Measurements from ENCODE around the gene LIMCH1.

The LIMCH1 gene

DNA sequence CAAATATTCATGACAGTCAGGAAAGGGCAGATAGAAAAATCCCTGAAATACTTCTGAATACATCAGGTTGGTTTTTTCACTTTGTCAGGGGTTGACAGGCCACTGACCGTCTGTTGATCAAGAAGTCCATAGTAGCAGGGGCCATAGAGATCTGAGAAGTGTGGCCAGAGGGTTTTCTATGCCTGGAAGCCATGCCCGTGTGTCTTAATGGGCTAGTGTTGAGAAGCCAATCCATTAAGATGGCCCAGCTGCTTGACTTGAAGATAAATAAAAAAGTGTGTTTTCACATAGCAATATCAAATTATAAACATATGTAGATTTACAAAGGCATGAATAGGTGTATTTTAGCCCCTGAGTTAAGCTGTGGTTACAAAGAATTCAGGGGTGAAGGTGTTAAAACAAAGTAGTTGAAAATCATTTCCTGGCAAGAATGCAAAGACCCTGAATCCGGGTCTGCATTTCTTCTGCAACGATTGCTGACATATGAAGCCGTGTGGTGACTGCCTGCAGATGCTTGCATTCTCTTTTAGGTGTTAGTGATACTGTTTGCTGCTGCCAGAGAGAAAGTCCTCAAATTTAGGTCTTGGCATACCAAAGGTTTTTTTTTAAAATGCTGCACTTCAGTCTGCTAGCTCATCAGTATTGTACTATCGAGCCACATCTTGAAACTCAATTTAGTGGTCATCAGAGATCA is 9.3 kb upstream of the LIMCH1 start:
- no peak for DNase-seq (ENCODE audit: low read depth in 2 of 2)

DNA sequence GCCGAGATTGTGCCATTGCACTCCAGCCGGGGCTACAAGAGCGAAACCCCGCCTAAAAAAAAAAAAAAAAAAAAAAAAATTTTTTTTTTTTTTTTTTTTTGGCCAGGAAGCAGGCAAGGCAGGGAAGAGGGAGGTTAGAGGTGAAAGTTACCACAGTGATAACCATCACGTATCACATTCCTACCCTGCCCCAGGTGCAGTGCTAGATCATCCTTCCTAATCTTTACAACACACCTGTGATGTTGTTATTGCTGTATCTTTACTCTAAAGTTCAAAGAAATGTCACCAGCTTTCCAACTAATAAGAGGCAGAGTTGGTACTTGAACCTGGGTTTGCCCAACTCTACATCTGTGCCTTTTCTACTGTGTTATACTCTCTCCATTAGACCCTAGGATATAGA is 7.2 kb upstream of the LIMCH1 start:
- DNase-seq (ENCODE audit: low read depth in 2 of 2), result no peak

DNA sequence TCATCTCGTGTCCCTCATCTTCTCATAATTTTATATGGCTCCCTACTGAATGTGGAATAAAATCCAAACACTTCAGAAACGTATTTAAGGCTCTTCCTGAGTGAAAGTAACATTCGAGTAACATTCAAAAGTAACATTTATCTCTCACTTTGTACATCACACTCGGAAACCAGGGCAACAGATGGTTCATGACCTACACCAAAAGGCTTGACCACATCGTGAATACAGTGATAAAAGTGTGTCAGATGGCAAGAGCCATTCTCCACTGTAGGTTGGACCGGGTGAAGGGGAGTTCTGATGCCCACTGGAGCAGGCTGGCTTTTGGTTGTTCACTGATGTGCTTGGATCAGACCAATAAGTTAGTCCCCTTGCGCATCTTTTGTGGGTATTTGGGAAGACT is 5.6 kb upstream of the LIMCH1 start:
- DNase-seq (ENCODE audit: low read depth in 2 of 2), result no peak

DNA sequence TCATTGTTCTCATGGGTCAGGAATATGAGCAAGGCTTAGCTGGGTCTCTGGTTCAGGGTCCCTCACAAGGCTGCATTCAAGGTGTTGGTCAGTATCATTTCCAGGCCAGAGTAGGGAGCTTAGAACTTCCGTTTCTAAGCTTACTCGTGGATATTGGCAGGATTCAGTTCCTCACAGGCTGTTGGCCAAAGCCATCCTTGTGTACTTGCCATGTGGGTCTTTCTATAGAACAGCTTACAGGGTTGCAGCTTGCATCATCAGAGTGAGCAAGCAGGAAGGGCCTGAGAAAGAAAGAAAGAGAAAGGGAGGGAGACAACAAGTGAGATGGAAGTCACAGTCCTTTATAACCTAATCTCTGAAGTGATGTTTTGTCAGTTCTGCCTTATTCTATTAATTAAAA is 5.1 kb upstream of the LIMCH1 start:
- no peak for DNase-seq (ENCODE audit: low read depth in 2 of 2)

DNA sequence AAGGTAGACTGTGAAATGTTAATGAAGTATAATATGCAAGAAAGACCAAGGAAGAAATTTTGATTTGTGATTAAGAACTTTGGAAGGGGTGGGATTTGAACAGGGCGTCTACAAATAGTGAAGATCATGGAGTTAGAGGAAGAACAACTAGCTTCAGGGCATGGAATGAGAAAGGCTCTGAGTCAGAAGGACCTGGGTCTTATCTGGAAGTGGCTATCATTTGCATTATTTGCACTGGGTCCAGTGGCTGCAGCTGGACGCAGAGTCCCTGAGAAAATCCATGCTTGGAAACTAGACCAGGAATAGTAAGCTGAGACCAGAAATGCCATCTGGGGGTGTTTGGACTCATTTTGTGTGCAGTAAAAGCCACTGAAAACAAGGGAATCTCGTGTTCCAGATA is 4.3 kb upstream of the LIMCH1 start:
- no peak for DNase-seq (ENCODE audit: low read depth in 2 of 2)

DNA sequence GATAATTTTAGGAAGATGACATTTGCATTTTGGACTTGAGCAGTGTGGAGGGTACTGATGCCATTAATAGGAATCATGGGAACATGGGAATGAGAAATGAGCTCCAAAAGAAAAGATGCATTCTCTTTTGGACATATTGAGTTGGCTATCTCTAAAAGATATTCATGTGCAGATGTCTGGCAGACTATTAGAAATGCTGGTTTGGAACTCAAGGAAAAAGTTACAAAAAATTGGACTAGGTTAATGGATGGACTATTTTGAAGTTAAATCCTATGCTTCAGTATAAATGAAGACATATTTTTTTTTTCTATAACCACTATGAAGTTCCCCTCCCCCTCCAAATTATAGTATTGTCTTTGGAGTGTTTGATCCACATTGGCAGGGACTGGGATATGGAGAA is 3.6 kb upstream of the LIMCH1 start:
- DNase-seq (ENCODE audit: low read depth in 2 of 2), result no peak

DNA sequence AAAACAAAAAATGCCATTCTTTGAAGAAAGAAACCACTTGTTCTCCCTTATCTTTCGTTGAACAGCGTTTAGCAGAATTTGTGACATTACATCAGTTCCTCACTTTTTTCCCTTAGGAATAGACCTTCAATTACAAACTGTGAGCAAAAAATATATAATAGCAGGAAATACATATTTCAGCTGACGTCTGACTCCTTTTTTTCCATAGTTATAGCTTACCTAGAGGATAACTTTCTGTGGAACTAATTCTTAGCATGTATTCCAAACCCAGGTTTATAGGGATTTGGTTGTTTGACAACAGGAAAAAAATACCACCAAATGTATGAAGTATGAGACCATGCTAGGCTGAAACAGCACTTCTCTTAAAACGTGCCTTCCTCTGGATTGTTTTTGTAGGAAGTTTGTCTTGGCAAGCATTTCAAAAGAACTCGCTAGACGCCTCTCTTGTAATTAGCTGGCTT is 2.0 kb upstream of the LIMCH1 start:
- DNase-seq (ENCODE audit: low read depth in 2 of 2), result no peak

DNA sequence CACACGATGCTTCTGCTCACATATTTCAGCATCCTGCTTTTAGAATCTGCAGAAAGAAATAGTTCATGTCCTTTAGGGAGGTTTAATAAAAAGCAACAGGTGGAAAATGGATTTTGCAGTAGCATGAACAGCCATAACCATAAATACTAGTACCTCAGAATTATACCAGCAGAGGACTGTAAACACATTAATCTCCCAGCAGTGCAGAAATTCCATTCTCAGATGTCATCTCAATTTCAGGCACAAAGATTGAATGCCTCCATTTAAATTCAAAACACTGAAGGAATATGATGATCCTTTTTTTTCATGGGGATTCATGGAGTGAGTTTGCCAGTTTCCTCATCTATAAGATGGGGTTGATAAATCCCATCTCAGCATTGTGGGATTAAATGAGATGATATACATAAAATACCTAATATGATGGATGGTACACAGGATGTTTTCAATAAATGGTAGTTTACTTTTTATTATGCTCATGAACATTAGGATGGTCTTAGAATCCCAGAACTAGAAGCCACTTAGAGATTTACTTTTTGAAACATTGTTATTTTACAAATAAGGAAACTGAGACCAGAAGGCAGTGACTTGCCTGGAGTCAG is 566 bp upstream of the LIMCH1 start:
- no peak for DNase-seq (ENCODE audit: low read depth in 2 of 2)

DNA sequence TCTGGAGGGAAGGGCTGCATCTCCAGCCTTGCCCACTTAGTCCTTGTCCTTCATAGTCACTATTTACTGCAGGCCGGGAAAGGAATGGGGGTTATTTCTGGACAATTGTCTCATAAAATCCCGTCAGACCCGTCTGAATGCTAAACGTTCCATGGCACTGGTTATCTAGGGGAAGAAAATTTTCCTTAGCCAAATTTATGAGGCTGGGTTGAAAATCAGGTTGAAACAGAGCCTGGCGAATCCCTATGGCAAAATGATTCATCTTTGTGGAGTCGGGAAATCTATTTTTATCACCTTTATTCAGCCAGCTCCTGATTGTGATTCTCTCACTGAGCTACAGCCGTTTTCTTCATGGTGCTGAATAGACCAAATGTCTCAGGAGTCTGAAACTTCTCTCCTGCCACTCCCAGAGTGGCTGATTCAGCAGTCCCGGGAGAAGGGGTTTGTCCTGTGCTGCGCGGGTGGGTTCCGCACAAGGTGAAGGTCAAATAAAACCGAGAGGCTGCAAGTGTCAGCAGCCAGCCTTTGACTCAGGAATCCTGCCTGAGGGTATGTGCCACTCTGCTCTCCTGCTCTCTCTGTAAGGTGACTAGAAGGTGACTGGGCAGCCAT is 1.0 kb downstream of the LIMCH1 start:
- no peak for DNase-seq (ENCODE audit: low read depth in 2 of 2)

DNA sequence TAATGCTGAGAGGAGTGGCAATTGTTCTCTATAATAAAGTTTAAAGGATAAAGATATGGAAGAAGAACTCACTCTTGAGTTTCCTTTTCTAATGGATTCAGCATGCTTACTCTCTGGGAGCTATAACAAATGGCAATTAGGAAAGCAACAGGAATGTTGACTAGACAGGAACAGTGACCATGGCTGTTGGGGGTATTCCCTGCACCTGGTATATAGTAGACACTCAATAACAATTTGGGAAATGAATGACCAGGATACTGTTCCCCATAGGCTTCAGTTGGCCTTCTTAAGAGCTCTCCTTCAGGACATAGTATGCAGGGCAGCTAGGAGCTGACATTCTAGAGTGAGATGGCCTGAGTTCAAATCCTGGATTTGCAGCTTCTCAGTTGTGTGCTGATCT is 1.8 kb downstream of the LIMCH1 start:
- DNase-seq (ENCODE audit: low read depth in 2 of 2), result no peak

DNA sequence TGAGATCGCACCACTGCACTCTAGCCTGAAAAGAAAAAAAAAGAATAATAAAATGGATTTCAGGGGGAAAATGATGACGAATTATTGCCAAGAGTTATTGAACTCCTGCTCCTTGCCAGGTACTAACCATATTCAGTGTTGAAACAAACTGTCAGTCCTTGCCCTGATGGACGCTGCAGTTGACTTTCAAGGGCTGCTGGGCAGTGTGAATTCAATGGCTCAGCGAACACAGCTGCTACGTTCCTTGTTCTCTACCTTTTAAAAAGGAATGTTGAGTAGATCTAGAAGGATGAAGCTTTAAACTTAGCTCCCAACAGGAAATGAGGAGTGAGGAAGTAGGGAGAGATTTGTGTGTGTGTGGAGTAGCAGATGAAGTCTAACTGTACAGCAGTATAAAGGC is 2.7 kb downstream of the LIMCH1 start:
- DNase-seq (ENCODE audit: low read depth in 2 of 2), result no peak

DNA sequence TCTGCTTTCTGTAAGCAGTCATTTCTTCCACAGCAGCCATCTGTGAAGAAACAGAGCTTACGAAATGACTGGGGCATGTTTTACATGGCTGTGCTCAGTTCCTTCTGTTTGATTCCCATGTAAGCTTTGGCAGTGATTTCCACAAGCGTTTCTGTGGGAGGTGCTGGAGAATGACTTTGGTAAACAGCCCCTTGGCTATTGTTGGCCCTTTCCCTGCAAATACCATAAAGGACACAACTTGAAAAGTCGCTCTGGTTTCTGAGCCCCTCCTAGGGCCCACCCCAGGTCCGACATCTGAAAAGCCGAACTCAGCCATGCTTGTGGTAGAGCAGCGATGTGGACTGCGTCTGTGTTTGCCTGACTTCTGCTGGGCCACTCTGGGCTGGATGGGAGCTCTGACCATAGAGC is 3.7 kb downstream of the LIMCH1 start:
- no peak for DNase-seq (ENCODE audit: low read depth in 2 of 2)

DNA sequence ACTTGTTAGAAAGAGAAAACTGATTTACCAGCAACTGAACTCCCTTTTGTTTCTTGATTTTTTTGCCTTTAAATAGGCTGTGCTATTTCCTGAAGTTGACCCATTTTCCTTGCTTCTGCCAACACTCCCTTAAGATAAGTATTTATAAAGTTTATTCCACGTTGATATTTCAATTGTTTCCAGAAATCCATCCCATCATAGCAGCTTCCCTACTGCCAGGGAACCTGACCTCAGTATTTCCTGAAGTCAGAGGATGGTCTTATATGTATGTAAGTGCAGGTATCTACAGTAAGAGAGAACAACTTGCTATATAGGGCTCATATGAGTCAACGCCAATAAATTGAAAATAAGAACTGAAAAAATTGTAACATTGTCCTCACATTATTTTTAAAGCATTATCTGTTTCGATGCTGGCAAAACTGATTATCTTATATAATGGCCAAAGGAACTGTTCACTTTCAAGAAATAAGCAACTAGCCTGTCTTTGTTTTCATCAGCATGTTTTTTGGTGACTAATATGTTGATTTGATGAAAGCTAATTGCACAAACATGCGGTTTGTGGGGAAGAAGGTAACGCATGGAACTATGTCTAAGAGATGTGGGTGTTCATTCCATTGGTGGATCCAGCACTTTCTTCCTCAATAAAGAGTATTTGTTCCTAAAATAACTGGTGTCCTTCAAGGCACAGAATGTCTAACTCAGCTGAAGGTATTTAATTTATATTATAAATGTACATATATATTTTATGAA is 4.7 kb downstream of the LIMCH1 start:
- no peak for DNase-seq (ENCODE audit: low read depth in 2 of 2)

DNA sequence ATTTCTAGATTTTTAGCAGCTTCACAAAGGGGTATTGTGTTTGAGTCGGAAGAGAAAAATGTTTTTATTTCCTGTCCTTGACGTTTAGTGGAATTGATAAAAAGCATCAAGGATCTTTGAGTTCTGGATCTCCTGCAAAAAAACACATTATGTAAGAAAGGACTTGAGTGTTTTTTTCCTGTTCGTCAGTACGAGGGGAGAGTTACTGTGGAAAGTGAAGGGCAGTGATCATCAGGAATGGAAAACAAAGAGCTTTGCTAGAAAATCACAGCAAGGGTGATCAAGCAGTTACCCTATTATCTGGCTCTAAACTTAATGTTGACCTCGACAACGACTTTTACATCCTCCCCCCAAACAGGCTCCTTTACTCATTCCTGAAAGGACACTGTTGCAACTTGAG is 7.3 kb downstream of the LIMCH1 start:
- no peak for DNase-seq (ENCODE audit: low read depth in 2 of 2)

DNA sequence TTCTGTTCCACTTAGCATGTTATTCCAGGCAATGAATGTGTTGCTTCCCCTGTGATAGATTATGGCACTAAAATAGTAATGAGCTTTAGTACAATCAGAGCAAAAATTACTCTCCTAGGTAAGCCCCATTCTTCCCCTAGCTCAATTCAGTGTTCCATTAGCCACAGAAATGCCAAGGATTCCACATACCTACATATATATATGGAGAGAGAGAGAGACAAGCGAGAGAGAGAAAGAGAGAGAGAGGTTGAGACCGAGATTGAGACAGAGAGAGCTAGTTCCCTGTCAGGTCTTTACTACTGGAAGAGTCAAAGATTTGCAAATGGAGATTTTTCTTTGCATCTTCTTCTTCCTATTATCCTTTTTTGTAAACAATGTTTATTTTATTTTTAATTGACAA is 8.7 kb downstream of the LIMCH1 start:
- no peak for DNase-seq (ENCODE audit: low read depth in 2 of 2)

DNA sequence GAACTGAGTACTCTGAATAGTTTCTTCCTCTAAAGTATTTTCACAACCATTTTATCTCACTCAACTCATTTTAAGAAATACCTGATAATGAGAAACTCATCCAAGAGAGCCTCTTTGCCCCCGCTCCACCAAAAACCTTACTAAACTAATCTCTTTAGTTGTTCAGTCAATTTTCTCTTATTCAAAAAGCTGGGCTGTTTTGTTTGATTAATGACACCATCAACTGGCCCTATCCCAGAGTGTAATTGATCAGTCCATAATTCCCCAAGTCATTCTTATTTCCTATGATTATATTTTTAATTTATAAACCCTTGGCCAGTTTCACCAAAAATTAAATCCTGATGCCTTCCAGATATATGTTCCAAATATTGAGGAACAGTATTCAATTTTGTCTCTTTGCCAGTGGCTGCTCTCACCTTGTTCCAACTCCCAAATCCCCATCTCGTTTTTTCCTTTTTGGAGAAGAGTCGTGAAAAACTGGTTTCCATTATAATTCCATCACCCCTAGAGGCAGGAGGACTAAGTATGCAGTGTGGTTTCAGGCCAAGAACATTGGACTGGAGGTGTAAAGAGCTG is 10.4 kb downstream of the LIMCH1 start:
- no peak for DNase-seq (ENCODE audit: low read depth in 2 of 2)

DNA sequence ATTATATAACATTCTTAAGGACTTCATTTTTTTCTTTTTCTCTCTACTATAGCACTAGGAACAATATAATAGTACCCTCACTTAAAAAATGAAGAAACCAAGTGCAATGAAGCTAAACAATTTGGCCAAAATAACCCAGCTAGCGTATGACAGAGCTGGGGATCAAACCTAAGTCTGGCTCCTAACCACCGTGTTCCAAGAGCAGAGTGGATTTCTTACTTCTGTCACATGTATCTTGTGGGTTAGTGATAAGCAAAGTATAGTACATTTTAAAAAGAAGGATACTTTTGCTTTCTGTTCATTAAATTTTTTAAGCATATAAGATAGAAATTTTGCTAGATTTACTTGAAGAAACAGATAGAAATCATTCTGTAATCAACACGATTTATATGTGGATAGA is 11.5 kb downstream of the LIMCH1 start:
- no peak for DNase-seq (ENCODE audit: low read depth in 2 of 2)

DNA sequence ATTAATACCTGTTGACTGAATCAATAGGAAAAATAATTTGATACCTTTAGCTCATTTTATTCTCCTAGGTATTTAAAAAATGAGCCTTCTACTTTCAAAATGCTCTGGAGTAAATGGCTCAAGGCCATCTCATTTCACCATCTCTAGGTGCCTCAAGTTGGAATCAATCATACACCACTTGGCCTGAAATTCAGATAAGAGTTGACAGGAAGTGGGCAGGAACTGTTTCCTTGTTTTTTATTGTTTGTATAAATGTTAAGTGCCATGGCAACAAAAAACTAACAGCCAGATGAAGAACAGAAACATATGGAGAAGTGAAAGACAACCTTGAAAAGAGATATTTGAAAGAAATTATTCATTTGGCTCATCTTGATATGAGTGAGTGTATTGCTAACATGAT is 12.4 kb downstream of the LIMCH1 start:
- no peak for DNase-seq (ENCODE audit: low read depth in 2 of 2)

DNA sequence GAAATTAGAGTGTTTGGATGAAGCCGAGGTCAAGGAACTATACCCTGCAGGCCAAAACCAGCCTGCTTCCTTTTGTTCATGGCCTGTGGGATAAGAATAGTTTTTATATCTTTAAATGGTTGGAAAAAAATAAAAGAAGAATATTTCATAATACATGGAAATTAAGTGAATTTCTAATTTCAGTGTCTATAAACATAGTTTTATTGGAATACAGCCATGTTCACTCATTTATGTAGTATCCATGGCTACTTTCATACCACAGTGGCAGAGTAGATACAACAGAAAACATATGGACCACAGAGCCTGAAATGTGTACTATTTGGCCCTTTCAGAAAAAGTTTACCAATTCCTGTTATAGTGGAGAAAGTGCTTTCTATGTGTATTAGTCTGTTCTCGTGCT is 13.6 kb downstream of the LIMCH1 start:
- DNase-seq (ENCODE audit: low read depth in 2 of 2), result no peak

DNA sequence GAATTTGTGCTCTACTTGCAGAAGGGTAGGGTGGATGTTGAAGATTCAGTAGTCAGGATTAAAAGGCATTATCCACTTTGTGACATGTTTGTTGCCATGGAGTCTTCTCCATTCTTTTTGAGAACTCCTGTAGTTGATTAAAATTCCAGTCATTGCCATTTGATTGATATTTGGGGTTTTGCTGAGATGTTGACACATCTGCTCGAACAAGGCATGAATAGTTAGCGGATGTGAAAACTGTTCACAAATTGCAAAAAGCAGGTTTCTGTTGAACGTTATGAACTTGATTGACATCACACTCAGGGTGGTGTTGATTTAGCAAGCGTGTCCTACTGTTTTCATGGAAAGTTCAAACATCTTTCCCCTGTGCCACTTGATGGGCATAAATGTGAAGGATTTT is 16.9 kb downstream of the LIMCH1 start:
- DNase-seq (ENCODE audit: low read depth in 2 of 2), result no peak

DNA sequence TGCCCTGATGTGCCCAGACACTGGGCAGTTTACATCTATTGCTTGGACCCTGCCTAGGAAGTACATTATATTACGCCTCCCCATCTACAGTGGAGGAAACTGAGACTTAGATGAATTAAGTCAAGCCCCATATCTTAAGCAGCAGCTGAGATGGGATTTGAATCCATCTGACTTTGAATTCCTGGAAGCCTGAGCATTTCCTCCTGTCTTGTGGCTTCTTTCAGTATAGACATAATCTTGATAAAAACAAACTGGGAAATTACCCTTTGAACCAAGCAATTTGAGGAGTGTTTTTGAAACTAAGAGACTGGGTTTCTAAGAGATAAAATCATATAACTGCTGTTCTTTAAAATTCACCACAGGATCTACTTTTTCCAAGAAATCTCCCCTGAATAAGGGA is 18.6 kb downstream of the LIMCH1 start:
- DNase-seq (ENCODE audit: low read depth in 2 of 2), result no peak

DNA sequence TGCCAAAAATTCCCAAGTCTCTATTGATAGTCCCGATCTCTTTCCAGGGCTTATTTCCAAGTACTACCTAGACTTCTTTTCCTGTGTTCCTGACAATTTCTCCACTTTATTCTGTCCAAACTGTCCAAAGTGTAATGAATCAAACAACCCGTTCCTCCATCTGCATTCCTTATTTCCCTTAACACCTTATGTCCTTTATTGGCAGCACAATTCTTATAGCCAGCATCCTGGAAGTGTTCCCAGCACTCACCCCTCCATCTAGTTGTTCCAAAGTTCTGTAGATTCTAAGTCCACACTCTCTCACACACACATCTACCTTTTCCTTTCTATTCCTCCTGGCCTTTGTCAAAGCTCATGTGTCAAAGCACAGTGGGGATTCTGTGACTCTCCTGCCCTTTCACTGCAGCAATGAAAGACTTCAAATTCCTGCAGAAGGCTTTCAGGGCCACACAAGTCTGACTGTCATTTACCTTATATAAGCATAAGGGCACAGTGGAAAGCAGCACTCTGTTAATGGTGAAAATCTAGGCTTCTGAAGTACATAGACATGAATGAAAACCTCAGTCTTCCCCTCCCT is 22.1 kb downstream of the LIMCH1 start:
- DNase-seq (ENCODE audit: low read depth in 2 of 2), result no peak

Measured in stimulated activated CD8-positive, alpha-beta memory T cell treated with anti-CD3 and anti-CD28 coated beads, Interleukin-7, amount 100 ng/mL, for 1 hour (primary cell).